ENCODE measurements around the gene FARP2.
A peak's percentile ranks its signal among the peaks of the same experiment; 100 is the strongest.
"Not testable (repeated sequence)": the region's sequence is repeated elsewhere in the genome, so short reads cannot be mapped to it uniquely, and the experiment has no call there.

Gene FARP2

GRCh38 chr2:241315093-241315878 is 40.8 kb upstream of the FARP2 start, which contains the start of gene HDLBP:
Gene HDLBP, minus strand, starts transcription at chr2:241315672. Its CDS starts 48,803 bp downstream, at chr2:241266869.
- H3K4me1 ChIP-seq (ENCODE audit: low read length): peaks cover 44% of the 10 kb centered on the region
- H3K27me3 ChIP-seq (ENCODE audit: low read depth, low read length): no peaks in the 10 kb centered on the region
- peak within 1 kb of the TSS; percentile 97 for H3K27ac ChIP-seq (ENCODE audit: low read length)
- peak within 1 kb of the TSS; percentile 95; the same call in 1 of the 2 replicates for H2AFZ ChIP-seq (ENCODE audit: low read depth, low read length)
- no peak for TF ChIP-seq EZH2phosphoT487 (IDR thresholded peaks at IDR 0.05; ENCODE audit: low read depth)
- TF ChIP-seq CTCF (IDR thresholded peaks at IDR 0.05; ENCODE audit: low read depth, low read length): peak; percentile 34
- peak within 1 kb of the TSS; percentile 98 for H3K4me2 ChIP-seq (ENCODE audit: low read length)
- peak within 1 kb of the TSS; percentile 100 for H3K9ac ChIP-seq (ENCODE audit: low read length)
- H3K9me3 ChIP-seq (ENCODE audit: insufficient read depth, low read length): no peaks in the 10 kb centered on the region
- H3K4me3 ChIP-seq (ENCODE audit: low read length): peak within 1 kb of the TSS; percentile 100
- H3K79me2 ChIP-seq (ENCODE audit: low read length): peaks cover 96% of the 10 kb centered on the region
- H3K36me3 ChIP-seq (replicated peaks; ENCODE audit: low read depth, low read length): peaks cover 11% of the 10 kb centered on the region
- peaks cover 63% of the 10 kb centered on the region for H4K20me1 ChIP-seq (ENCODE audit: insufficient read depth, low read length)

- H3K27me3 ChIP-seq (ENCODE audit: low read depth, low read length): no peaks in the 10 kb centered on the region
- peak within 1 kb of the TSS; percentile 100 for H3K9ac ChIP-seq (ENCODE audit: low read length)
- peaks cover 11% of the 10 kb centered on the region for H3K36me3 ChIP-seq (replicated peaks; ENCODE audit: low read depth, low read length)
- H3K9me3 ChIP-seq (ENCODE audit: insufficient read depth, low read length): no peaks in the 10 kb centered on the region
- H3K4me2 ChIP-seq (ENCODE audit: low read length): peak within 1 kb of the TSS; percentile 98
- H3K4me3 ChIP-seq (ENCODE audit: low read length): peak within 1 kb of the TSS; percentile 100
- peak within 1 kb of the TSS; percentile 95; the same call in 1 of the 2 replicates for H2AFZ ChIP-seq (ENCODE audit: low read depth, low read length)
- H3K4me1 ChIP-seq (ENCODE audit: low read length): peaks cover 41% of the 10 kb centered on the region
- TF ChIP-seq EZH2phosphoT487 (IDR thresholded peaks at IDR 0.05; ENCODE audit: low read depth) (no peak), CTCF (IDR thresholded peaks at IDR 0.05; ENCODE audit: low read depth, low read length) (no peak)
- peaks cover 64% of the 10 kb centered on the region for H4K20me1 ChIP-seq (ENCODE audit: insufficient read depth, low read length)
- peaks cover 96% of the 10 kb centered on the region for H3K79me2 ChIP-seq (ENCODE audit: low read length)
- peak within 1 kb of the TSS; percentile 97 for H3K27ac ChIP-seq (ENCODE audit: low read length)
Observed at GRCh38 chr2:241315879-241316631, 40.0 kb upstream of the FARP2 start, which contains the start of gene SEPTIN2. Gene SEPTIN2, plus strand, starts transcription at chr2:241315925. Its CDS starts 8,308 bp downstream, at chr2:241324233.

GRCh38 chr2:241316825-241317224 is 39.3 kb upstream of the FARP2 start:
- peak overlapping the region; percentile 100 for H3K4me3 ChIP-seq (ENCODE audit: low read length)
- no peaks in the 10 kb centered on the region for H3K27me3 ChIP-seq (ENCODE audit: low read depth, low read length)
- H3K27ac ChIP-seq (ENCODE audit: low read length): peak overlapping the region; percentile 79
- peaks cover 64% of the 10 kb centered on the region for H4K20me1 ChIP-seq (ENCODE audit: insufficient read depth, low read length)
- no peak overlapping the region for H2AFZ ChIP-seq (ENCODE audit: low read depth, low read length)
- H3K4me2 ChIP-seq (ENCODE audit: low read length): peak overlapping the region; percentile 98
- H3K9ac ChIP-seq (ENCODE audit: low read length): peak overlapping the region; percentile 99
- peaks cover 11% of the 10 kb centered on the region for H3K36me3 ChIP-seq (replicated peaks; ENCODE audit: low read depth, low read length)
- peaks cover 41% of the 10 kb centered on the region for H3K4me1 ChIP-seq (ENCODE audit: low read length)
- no peaks in the 10 kb centered on the region for H3K9me3 ChIP-seq (ENCODE audit: insufficient read depth, low read length)
- TF ChIP-seq CTCF (IDR thresholded peaks at IDR 0.05; ENCODE audit: low read depth, low read length): no peak
- TF ChIP-seq EZH2phosphoT487 (IDR thresholded peaks at IDR 0.05; ENCODE audit: low read depth): no peak
- H3K79me2 ChIP-seq (ENCODE audit: low read length): peaks cover 96% of the 10 kb centered on the region

GRCh38 chr2:241317391-241317790 is 38.7 kb upstream of the FARP2 start:
- Histone ChIP-seq H3K9me3 (ENCODE audit: insufficient read depth, low read length) (no peaks in the 10 kb centered on the region), H3K9ac (ENCODE audit: low read length) (peak overlapping the region; percentile 99), H4K20me1 (ENCODE audit: insufficient read depth, low read length) (peaks cover 64% of the 10 kb centered on the region), H3K27ac (ENCODE audit: low read length) (peak overlapping the region; percentile 79; the same call in 1 of the 2 replicates), H3K79me2 (ENCODE audit: low read length) (peaks cover 96% of the 10 kb centered on the region), H3K27me3 (ENCODE audit: low read depth, low read length) (no peaks in the 10 kb centered on the region), H2AFZ (ENCODE audit: low read depth, low read length) (no peak overlapping the region), H3K4me3 (ENCODE audit: low read length) (peak overlapping the region; percentile 100), H3K4me1 (ENCODE audit: low read length) (peaks cover 42% of the 10 kb centered on the region), H3K36me3 (replicated peaks; ENCODE audit: low read depth, low read length) (peaks cover 11% of the 10 kb centered on the region), H3K4me2 (ENCODE audit: low read length) (peak overlapping the region; percentile 98)
- TF ChIP-seq CTCF (IDR thresholded peaks at IDR 0.05; ENCODE audit: low read depth, low read length) (no peak), EZH2phosphoT487 (IDR thresholded peaks at IDR 0.05; ENCODE audit: low read depth) (no peak)

DNA sequence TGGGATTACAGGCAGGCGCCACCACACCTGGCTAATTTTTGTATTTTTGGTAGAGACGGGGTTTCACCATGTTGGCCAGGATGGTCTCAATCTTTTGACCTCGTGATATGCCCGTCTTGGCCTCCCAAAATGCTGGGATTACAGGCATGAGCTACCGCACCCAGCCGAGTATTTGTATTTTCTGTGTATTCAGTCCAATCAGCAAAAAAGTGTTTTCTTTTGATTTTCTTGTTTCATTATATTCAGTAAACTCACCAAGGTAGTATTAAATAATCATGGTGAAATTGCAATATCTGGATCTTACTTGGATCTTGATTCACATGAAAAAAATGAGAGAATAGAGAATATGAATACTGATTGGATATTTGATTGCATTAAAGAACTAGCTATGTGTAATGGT is 37.3 kb upstream of the FARP2 start:
- H3K9ac ChIP-seq (ENCODE audit: low read length); H3K27ac ChIP-seq (ENCODE audit: low read length); H3K4me3 ChIP-seq (ENCODE audit: low read length); H2AFZ ChIP-seq (ENCODE audit: low read depth, low read length); H3K4me2 ChIP-seq (ENCODE audit: low read length); H3K9me3 ChIP-seq (ENCODE audit: insufficient read depth, low read length); H3K27me3 ChIP-seq (ENCODE audit: low read depth, low read length): not testable (repeated sequence)
- peaks cover 69% of the 10 kb centered on the region for H4K20me1 ChIP-seq (ENCODE audit: insufficient read depth, low read length)
- peaks cover 11% of the 10 kb centered on the region for H3K36me3 ChIP-seq (replicated peaks; ENCODE audit: low read depth, low read length)
- H3K79me2 ChIP-seq (ENCODE audit: low read length): peaks cover 96% of the 10 kb centered on the region
- peaks cover 53% of the 10 kb centered on the region for H3K4me1 ChIP-seq (ENCODE audit: low read length)
